HG02885 (cell line): ENCODE measurements around the gene SLC6A5.
A peak's percentile ranks its signal among the peaks of the same experiment; 100 is the strongest.

Source experiments
- ATAC-seq: cut with Tn5 transposase; IDR thresholded peaks from one replicate; pipeline ENCODE4 v1.9.1; 2021; ENCODE audit warnings: mild to moderate bottlenecking; ENCODE audit not compliant: unreplicated experiment, poor library complexity

Gene SLC6A5

DNA sequence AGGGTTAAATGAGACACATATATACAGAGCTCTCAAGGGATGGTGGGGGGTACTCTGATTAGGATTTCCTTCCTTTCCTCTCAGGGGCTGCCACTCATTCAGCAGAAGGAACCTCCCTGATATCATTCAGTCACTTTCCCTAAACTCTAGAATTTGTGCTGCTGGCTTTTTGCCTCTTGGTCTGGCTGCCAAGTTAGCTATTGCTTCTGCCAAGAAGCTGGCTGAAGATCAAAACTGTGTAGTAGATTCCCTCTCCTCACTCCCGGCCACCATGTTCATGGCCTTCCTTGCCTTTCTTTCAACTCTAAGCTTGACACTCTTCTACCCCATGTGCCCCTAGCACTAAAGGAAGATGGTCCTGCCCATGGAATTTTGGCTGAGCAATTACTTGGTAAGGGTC is 18.7 kb downstream of the SLC6A5 start:
- ATAC-seq, result no peak

DNA sequence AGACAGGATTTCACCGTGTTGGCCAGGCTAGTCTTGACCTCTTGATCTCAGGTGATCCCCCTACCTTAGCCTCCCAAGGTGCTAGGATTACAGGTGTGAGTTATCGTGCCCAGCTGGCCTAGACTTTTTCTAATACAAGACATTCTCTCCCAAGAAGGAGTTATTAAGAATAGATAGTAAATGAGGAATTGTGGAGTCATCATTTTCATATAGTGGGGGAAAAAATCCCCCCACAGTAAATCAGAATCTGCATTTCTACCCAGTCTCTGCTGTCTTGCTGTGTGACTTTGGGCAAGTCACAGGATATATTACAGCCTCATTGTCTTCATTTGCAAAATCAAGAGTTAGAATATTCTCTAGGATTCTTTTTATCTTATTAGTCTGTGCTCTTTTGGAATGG is 21.6 kb downstream of the SLC6A5 start:
- ATAC-seq, result no peak

DNA sequence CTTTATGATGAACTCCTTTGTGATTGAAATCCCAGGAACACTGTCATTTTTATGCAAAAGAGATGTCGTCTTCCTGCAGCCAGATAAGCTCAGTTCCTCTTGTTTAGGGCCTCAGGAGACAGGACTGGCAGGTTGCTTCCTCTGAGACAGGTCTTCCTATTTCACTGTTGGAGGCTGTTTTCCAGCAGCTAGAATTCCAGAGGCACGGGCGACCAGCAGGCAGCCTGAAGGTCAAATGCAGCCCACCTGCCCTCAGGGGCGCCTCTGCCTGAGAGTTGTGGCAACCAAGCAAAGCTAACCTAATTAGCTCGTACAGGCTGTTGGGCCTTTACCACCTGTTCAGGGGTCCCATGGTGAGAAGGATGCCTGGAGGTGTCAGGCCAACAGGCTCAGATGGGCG is 22.3 kb downstream of the SLC6A5 start:
- ATAC-seq, result no peak

DNA sequence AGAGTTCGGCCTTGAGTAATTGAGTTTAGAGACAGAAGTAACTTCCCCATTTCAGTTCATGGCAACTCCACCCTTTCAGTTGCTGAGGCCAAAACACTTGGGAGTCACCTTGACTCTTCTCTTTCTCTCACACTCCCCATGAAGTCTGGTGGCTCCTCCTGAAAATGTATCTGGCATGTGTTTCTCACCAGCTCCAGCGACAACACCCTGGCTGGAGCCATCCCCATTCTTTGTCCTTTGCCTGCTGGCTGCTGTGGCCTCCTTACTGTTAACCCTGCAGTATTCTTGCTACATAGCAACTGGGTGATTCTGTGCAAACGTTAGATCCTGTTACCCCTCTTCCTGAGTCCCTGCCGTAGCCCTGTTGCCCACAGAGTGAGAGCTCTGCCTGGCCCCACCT is 23.8 kb downstream of the SLC6A5 start:
- no peak for ATAC-seq

DNA sequence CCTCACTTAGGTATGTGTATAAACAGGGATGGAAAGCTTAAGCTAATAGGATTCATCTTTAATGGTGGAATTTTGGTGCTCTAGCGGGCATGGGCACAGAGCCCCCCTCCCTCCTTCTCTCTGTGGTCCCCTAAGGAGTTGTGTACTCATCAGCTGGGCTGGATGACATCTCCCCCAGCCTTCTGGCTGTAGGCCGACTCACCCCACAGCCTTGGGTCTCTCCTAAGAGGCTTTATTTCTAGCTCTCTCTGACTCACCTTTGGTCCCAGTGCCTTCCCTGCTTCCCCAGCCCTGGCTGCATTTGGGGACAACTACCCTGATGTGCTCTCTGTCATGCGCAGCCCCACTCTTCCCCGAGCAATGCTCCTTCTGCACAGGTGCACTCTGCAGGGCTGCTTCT is 26.9 kb downstream of the SLC6A5 start:
- ATAC-seq, result no peak

DNA sequence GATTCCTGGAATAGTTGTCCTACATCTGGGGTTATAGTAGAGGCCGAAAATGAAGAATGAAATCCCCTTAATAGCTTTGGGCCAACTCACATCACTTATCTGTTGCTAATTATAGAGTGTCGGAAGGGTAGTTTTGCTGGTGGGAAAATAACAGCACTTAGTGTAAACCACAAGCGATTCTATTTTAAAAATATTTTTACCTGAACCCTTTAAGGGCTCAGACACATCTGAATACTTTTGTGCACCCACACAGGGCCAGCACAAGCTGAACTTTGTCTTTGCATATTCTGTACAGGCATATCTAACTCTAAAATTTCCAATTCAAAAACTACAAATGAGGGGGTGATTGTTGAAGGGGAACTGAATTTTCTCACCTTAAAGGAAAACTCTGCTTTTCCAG is 27.6 kb downstream of the SLC6A5 start:
- ATAC-seq, result no peak

DNA sequence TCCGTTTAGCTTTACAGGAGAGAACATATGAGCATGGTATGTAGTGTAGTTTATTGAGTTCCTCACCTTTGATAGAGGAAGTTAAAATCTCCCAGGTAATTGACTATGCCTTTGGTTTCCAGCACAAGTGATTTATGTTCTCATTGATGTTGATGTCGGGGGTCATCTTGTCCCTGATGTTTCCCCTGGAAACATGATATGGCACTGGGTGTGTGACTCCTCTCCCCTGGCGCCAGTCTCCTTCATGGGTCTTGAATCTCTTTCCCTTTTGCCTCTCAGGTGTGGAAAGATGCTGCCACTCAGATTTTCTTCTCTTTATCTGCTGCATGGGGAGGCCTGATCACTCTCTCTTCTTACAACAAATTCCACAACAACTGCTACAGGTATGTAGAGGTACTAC is 28.3 kb downstream of the SLC6A5 start:
- no peak for ATAC-seq

DNA sequence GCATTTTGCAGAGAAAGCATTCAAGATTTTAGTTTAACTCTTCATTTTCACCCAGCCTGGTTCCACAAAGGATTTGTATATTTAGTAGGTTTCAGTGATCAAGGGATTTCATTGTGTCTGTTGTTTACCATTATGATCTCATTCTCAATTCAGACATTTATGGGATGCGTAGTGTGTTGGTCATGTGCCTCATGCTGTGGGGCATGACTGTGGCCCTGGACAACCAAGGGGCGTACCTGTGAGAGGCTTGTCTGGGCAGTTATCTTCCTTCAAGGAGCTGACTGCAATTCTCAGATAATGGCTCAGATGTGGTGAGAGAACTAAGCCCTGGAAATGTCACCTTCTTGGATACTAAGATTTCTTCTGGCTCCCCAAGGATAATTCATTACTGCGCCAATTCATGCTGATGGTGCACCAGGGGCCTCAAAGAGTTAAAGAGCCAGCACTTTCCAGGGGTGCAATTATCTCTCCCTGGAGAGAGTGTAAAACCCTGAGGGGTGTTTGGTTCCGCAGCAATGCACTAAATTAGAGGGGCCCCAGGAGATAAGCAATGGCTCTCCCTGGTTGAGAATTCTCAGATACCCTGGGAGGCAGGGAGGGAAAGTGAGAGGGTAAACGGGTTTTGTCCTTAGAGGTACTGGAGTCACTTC is 32.2 kb downstream of the SLC6A5 start:
- no peak for ATAC-seq

DNA sequence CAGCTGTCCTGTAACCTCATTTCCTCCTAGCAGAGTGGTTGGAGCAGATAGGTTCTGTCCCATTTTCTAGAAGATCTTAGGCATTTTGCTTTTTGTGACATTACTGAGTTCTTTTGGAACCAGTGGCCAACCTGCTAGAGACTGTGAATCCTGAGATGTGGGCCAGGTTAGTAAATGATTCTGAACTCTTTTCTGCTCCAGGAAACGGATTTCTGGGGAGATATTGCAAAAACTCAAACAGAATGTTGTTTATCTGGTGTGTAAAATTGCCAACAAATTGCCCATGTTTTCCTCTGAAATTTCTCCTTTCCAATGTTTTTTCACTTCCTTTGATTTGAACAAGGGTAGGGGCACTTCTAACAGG is 32.7 kb downstream of the SLC6A5 start:
- ATAC-seq, result no peak

DNA sequence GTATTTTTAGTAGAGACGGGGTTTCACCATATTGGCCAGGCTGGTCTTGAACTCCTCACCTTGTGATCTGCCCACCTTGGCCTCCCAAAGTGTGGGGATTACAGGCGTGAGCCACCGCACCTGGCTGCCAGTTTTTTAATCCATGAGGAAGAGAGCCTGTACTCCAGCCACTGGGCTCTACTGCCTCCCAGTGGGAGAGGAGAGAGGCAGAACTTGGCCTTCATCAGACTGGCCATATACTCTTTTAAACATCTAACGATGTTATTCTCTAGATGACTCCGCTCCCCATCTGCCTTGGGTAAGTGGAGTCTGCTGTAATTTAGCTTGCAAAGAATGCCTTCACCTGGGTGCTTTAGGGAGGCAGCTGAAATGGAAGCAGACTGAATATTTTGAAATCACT is 34.6 kb downstream of the SLC6A5 start:
- no peak for ATAC-seq

DNA sequence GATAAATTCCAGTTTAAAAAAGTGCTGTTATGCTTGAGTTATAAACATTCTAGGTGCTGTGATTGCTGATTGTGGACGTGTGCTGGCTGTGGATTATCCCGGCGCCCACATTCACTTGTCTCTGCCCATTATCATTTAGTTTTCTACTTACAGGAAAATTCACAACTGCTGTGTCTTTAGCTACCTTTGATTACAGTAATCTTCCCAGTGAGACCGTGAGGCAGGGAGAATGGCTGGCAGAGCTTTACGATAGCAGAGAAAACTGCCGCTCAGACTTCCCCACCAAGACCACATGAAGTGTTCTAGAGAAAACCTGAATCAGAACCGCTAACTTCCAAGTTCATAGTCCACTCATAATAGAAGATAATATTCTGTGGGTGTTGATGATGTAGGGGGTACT is 35.4 kb downstream of the SLC6A5 start:
- no peak for ATAC-seq

DNA sequence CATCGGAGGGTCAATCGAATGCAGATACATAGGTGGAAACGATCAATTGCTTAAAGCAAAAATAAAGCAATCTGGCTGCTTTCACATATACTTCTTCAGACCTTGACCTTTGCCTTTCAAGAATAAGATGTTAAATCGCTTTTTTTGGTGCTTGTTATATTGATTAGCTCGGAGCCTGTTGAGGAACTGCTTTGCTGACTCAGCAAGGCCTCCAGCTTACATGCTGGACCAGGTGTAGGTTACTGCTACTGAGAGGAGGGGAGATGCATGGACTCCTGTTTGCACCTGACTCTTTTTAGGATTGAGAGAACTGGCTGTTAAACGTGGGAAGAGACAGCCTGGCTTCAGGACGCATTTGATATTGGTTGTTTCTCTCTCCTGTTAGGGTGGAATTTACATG is 38.7 kb downstream of the SLC6A5 start:
- ATAC-seq, result no peak

DNA sequence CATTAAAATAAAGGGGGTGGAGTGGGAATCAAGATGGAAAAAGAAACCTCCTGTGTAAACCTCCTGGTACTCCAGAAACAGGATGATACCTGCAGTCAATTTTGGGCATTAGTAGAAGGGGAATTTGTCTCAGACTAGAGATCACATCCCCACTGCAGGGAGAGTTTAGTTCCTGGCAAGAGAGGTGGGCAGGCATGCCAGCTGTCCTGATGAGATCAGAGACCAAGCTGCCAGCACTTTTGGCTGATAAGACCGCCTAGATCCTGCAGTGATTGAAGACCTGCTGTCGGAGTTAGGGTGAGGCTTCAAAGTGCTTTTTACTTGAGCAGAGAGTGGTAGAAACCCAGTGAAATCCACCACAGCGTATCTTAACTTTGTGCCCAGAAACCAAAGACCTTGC is 40.3 kb downstream of the SLC6A5 start:
- ATAC-seq, result no peak

DNA sequence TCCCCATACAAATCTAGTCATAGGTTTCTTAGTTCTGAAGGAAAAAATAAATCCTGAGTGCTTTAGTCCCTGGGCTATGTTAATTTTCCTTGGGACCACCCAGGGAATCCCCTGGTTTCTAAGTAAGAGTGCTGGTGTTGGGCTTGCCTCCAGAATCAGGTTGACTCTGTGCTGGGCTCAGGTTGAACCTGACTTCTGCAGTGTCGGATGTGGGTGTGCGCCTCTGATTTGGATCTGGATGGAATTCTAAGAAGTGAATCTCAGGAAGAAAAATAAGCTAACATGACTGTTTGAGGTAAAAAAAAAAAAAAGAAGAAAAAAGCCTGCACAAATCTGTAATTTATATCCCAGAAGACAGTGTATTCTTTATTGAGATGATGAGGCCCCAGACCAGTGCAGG is 41.0 kb downstream of the SLC6A5 start:
- ATAC-seq, result no peak

DNA sequence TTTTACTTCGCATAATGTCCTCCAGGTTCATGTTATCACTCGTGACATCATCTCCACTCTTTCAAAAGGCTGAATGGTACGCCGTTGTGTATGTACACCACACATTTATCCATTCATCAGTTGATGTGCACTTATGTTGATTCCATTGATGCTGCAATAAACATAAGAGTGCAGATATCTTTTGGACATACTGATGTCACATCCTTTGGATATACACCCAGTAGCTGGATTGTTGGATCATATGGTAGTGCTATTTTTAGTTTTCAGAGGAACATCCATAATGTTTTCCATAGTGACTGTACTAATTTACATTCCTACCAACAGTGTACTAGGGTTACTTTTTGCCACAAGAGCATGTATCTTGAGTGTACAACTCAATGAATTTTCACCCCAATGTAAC is 45.0 kb downstream of the SLC6A5 start:
- no peak for ATAC-seq

DNA sequence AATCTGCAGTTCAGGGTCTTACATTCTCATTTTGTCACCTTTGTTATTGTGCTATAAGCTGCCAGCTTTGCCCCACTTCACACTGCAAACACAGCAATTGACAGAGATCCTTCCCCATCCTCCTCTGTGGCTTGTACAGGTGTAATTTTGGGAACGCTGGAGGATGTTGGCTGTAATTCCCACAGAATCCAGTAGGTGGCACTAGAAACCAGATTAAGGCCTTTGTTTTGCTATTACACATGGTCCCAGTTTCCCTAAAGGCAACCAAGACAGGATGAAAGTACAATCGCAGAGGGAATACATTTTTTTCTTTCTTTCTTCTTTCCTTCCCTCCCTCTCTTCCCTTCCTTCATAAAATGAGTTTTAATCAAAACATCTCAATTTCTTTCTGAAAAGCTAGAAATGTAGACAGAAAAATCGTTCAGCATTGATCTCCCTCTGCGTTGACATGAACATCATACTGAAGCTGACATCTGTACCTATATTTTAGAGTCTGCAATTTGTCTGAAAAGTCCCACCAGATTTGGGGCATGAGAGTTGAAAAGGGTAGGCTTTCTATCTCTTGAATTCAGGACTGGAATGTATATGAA is 48.7 kb downstream of the SLC6A5 start:
- ATAC-seq, result peak; percentile 81

DNA sequence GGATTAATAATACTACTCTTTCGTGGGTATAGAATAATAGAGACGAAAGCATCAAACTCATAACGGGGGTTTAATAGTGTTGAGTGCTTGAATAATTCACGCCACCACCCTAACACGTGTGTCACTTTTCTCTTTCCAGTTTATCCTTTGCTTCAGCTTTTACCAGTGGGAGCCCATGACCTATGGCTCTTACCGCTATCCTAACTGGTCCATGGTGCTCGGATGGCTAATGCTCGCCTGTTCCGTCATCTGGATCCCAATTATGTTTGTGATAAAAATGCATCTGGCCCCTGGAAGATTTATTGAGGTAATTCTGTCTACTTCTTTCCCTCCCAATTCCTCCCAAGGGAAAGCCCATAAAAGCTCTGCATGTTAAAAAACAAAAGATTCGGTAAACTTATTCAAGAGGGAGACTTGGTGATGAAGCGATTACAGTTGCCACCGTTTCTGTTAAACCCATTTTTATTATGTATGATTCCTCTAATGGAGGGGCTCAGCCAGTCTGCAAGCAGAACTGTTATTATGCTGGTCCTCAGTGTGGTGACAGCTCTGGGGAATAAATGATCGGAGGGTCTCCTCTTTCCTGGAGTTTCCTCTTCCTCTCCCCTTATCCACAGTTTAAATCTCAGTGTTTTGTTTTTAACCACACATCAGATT is 52.9 kb downstream of the SLC6A5 start:
- ATAC-seq, result no peak

DNA sequence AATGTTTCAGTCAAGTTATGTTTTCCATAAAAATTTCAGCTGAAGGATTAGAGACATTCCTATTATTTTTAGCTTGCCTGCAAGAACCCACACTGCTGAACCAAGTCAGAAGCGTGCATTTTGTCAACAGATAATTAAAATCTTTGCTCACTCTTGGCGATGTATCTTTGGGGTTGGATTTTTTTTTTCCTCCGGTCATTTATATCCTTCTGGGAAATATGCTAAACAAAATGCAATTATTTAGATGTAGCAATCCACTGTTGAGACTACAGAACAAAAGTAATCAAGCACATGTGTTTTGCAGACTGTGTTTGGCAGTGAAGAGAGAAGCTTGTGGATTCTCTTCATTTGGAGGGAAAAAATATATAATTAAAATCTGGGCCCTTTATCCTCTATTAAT is 54.6 kb downstream of the SLC6A5 start:
- no peak for ATAC-seq

DNA sequence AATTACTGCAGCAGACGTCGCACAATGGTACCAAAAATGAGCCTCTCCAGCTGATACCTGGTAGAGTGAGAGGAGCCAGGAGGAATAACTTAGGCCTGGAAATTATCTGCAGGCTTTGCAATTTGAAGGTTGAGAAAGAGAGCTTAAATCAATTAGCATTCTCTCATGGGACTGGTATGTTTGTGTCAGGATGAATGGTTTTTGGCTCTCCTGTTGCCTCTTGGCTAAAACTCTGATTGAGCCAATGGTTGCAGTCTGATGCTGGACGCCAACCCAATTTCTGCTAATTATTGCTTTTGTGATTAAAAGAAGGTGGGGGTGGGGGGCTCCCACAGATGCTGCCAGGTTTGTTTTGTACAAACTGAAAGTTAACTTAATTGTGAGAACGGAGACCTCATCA is 57.5 kb downstream of the SLC6A5 start:
- ATAC-seq, result no peak

DNA sequence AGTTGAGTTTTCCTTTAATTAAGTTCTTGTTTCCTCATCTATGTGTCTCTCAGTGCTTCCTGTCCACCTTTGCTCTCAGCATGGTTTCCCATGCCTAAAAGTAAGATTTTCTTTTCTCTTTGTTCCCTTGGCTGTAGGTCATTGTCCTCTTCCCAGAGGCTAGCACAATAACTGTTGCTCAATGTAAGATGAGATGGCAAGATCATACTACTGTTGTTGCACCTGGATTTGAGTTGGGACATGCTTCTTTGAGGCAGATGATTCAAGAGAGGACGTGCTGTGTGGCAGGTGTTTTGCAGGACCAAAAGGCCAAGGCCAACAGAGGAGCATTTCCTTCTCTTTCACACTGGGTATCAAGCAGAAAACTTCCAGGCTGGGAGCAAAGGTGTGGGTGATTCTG is 58.7 kb downstream of the SLC6A5 start:
- no peak for ATAC-seq

DNA sequence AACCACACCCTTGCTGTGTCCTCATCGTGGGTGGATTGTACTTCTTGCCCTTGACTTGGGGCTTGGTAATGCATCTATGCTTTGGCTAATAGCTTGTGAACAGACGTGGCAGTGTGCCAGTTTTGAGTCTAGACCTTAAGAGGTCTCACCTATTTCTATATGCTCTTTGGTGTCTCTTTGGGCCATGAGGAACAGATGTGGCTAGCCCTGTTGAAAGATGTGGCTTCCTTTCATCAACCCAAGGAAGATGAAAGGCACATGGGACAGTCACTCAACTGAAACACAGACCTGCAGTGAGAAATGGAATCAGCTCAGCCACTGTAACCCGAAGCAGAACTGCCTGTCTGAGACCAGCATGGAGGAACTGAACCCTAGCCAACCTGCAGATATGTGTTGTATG is 62.0 kb downstream of the SLC6A5 start:
- no peak for ATAC-seq

DNA sequence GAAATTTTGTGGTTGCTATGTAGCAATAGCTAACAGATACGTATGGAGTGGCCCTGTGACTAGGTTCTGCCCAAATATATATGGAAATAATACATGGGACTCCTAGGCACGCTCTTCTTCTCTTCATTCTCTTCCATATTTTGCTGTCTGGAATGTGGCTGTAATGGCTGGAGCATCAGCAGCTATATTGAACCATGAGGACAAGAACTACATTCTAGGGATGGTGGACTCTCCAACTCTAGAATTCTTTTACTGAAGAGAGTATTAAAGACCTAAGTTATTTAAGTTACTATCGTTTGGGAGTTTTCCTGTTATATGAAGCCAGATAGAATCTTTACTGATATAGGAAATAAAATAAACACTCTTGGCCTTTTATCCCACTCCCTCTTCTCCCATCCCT is 62.4 kb downstream of the SLC6A5 start:
- ATAC-seq, result no peak
